Measurements from ENCODE around the gene PTGDR2. TPM values are rescaled to one million over a fixed set of nuclear protein-coding genes. Genes with fewer than 3 reads are reported as not detected.
A peak's percentile ranks its signal among the peaks of the same experiment; 100 is the strongest.

The PTGDR2 gene
- total and polyA plus RNA-seq, 9 donors, result 0.07 to 0.46 (median 0.15) TPM; not detected in 2

- TF ChIP-seq EP300 (IDR thresholded peaks at IDR 0.05) (no peak), POLR2A (IDR thresholded peaks at IDR 0.05) (no peak)
- TF ChIP-seq, protein P1, sequence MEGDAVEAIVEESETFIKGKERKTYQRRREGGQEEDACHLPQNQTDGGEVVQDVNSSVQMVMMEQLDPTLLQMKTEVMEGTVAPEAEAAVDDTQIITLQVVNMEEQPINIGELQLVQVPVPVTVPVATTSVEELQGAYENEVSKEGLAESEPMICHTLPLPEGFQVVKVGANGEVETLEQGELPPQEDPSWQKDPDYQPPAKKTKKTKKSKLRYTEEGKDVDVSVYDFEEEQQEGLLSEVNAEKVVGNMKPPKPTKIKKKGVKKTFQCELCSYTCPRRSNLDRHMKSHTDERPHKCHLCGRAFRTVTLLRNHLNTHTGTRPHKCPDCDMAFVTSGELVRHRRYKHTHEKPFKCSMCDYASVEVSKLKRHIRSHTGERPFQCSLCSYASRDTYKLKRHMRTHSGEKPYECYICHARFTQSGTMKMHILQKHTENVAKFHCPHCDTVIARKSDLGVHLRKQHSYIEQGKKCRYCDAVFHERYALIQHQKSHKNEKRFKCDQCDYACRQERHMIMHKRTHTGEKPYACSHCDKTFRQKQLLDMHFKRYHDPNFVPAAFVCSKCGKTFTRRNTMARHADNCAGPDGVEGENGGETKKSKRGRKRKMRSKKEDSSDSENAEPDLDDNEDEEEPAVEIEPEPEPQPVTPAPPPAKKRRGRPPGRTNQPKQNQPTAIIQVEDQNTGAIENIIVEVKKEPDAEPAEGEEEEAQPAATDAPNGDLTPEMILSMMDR (IDR thresholded peaks at IDR 0.05), result no peak
- H3K36me3 ChIP-seq, result no peaks in the 10 kb centered on the region
- WGBS, 3 donors, result 78 to 86% (median 82%) methylated on average over 8 of the region's 8 CpGs
- H3K4me1 ChIP-seq (ENCODE audit: insufficient read depth), result peaks cover 16% of the 10 kb centered on the region
- no peak overlapping the region for H3K4me3 ChIP-seq
- no peaks in the 10 kb centered on the region for H3K27me3 ChIP-seq
- no peak for DNase-seq
- intact Hi-C loops (cut with DNase I), result loop anchor here in 1 of 4 donors (10.0 kb wide), 1 partner anchor 49 kb away; no protein-coding TSS in a partner anchor
- H3K27ac ChIP-seq, result no peak overlapping the region
- no peaks in the 10 kb centered on the region for H3K9me3 ChIP-seq
These were observed 10.4 kb downstream of the PTGDR2 start for GRCh38 chr11:60845338-60845737.

DNA sequence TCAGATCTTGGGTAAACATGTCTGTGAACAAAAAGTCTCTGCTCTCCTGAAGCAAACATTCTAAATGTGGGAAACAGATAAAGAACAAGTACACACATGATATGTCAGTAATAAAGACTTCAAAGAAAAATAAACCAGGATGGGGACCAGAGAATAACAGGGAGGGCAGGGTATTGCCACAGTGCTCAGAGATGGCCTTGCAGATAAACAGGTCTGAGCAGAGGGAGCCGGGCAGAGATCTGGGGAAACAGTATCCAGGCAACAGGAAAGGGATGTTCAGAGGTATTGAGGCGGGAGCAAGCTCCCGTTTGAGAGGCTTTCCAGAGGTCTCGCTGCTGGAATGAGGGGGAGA is 10.9 kb downstream of the PTGDR2 start:
- peaks cover 16% of the 10 kb centered on the region for H3K4me1 ChIP-seq (ENCODE audit: insufficient read depth)
- no peak for DNase-seq
- TF ChIP-seq, protein P1 (IDR thresholded peaks at IDR 0.05), result no peak
- TF ChIP-seq EP300 (IDR thresholded peaks at IDR 0.05), result no peak
- TF ChIP-seq POLR2A (IDR thresholded peaks at IDR 0.05), result no peak
- no peak overlapping the region for H3K4me3 ChIP-seq
- H3K9me3 ChIP-seq, result no peaks in the 10 kb centered on the region
- intact Hi-C loops (cut with DNase I), result loop anchor here in 1 of 4 donors (10.0 kb wide), 1 partner anchor 50 kb away; no protein-coding TSS in a partner anchor
- no peak overlapping the region for H3K27ac ChIP-seq
- no peaks in the 10 kb centered on the region for H3K27me3 ChIP-seq
- no peaks in the 10 kb centered on the region for H3K36me3 ChIP-seq
- WGBS, 3 donors, result 23 to 33% (median 29%) methylated on average over 4 of the region's 4 CpGs

- DNase-seq, result no peak
- WGBS, 3 donors, result 47 to 55% (median 52%) methylated on average over 10 of the region's 10 CpGs
- intact Hi-C loops (cut with DNase I), result loop anchor here in 1 of 4 donors (10.0 kb wide), 1 partner anchor 51 kb away; no protein-coding TSS in a partner anchor
- Histone ChIP-seq H3K27me3 (no peaks in the 10 kb centered on the region), H3K4me3 (no peak overlapping the region), H3K27ac (no peak overlapping the region), H3K4me1 (ENCODE audit: insufficient read depth) (peaks cover 16% of the 10 kb centered on the region), H3K36me3 (no peaks in the 10 kb centered on the region), H3K9me3 (no peaks in the 10 kb centered on the region)
- TF ChIP-seq POLR2A (IDR thresholded peaks at IDR 0.05) (no peak), EP300 (IDR thresholded peaks at IDR 0.05) (no peak)
- TF ChIP-seq, protein P1 (IDR thresholded peaks at IDR 0.05), result no peak
These were observed 11.5 kb downstream of the PTGDR2 start for GRCh38 chr11:60844045-60844869.

GRCh38 chr11:60842668-60843600 is 12.8 kb downstream of the PTGDR2 start:
- DNase-seq, result no peak
- TF ChIP-seq EP300 (IDR thresholded peaks at IDR 0.05) (no peak), POLR2A (IDR thresholded peaks at IDR 0.05) (no peak)
- TF ChIP-seq, protein P1 (IDR thresholded peaks at IDR 0.05), result no peak
- no peak overlapping the region for H3K27ac ChIP-seq
- peaks cover 16% of the 10 kb centered on the region for H3K4me1 ChIP-seq (ENCODE audit: insufficient read depth)
- peak overlapping the region; percentile 87 for H3K4me3 ChIP-seq
- intact Hi-C loops (cut with DNase I), result loop anchor here in 1 of 4 donors (10.0 kb wide), 1 partner anchor 52 kb away; no protein-coding TSS in a partner anchor
- H3K9me3 ChIP-seq, result no peaks in the 10 kb centered on the region
- 10 to 11% (median 11%) methylated on average over 23 of the region's 23 CpGs for WGBS, 3 donors
- no peaks in the 10 kb centered on the region for H3K36me3 ChIP-seq
- no peaks in the 10 kb centered on the region for H3K27me3 ChIP-seq

Data from ovary (tissue), 9 donors.